Measurements from ENCODE around the gene NTN5.

- TF ChIP-seq POLR2AphosphoS5 (IDR thresholded peaks at IDR 0.05) (no peak), EP300 (IDR thresholded peaks at IDR 0.05) (no peak)
Measured at GRCh38 chr19:48689449-48689848, 16.6 kb upstream of the NTN5 start.

Measured in suprapubic skin (tissue), 4 donors.